ENCODE measurements around the gene RSPH6A.

The RSPH6A gene

DNA sequence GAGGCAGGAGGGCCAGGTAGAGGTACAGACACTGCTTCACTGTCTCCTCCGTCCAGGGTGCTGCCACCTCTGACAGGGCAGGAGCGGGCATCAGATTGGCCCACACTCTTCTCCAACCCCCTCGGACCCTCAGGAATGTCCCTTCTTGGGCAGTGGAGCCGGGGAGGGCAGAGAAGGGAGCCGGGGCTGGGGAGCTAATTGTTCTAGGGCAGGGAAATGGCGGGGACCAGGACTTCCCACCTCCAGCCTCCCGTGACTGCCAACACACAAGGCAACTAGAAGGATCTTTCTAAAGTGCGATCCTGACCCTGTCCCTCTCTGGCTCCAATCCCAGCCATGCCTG lies 10.1 kb upstream of the RSPH6A start:
- no peak for DNase-seq (ENCODE audit: low read depth)

DNA sequence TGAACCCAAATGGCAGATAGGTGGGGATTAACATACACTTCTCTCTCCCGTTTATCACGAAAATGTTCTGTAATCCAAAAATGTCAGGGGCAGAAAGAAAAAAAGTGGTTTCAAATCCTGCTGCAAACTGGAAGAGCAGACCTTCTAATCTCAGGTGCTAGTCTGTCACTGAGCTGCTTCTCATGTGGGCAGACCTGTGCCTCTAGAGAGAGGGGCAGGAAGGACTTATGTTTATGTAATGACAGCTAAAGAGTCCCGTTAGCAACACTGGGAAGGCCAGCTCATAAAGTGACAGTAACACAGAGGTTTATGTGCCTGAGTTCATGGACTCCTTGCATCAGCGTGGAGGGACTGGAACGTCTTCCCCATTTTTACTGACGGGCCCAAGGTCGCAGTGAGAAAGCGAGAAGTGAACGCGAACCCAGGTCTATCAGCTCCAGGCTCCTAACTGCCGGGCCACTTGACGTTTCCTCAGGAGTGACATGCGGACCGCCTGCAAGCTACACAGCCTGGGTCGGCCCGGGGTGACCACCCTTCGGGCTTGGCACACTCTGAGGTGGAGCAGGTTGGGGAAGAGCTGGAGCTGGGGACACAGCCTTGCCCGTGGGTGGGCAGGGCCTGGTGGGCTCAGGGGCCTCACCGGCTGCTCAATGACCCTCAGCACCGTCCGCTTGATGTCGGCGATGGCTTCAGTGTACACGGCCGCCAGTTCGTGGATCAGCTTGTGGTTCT lies 9.6 kb upstream of the RSPH6A start:
- DNase-seq (ENCODE audit: low read depth): no peak

DNA sequence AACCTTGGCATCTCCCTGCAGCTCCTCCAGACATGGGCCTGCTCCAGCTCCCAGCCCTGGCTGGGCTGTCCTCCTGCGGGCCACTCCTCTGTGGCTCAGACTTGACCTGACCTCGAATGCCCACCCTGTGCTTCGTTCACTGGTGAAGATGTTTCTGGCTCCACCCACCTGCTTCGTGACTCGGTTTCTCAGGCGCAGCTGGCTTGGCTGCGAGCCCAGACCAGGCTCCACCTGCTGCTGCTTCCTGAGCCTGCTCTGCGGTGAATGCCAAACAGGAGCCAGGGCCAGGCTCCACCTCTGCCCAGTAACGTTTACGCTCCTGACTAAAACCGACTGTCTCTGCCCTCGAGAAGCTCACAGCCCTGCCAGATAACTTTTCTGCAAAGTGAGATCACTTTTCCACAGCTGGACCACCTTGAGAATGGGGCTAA lies 8.9 kb upstream of the RSPH6A start:
- no peak for DNase-seq (ENCODE audit: low read depth)

DNA sequence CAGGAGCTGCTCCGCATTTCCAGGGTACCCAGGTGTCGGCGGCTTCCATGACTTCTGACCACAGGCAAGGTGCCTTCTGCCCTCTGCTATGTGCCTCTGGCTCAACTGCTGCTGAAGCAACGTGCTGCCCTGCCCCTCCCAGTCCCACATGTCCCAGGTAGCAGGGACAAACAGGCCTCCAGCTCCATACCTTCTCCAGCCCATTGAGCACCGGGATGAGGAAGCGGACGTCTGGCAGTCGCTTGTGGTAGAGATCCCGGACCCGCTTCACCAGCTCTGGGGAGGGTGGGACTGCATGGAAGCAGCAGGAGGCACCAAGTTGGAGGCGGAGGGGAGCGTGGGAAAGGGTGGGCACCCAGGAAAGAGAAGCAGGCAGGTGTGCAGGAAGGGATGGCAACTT lies 8.1 kb upstream of the RSPH6A start:
- no peak for DNase-seq (ENCODE audit: low read depth)

DNA sequence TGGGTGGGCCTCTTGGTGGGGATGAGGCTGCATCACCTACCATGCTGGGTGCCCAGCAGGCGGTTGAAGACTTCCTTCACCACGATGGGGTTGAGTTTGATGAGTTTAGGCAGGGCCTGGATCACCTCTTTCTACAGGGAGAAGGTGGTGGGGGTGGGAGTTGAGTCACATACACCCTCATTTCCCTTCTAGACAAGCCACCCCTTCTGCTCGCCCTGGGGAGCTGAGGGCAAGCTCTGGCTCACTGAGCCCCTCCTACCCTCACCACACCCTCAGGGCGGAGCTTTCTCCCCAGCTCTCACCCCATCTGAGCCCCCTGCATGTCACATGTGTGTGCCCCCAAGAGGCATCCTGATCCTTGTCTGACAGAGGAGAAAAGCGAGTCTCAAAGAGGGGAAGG lies 7.6 kb upstream of the RSPH6A start:
- no peak for DNase-seq (ENCODE audit: low read depth)

DNA sequence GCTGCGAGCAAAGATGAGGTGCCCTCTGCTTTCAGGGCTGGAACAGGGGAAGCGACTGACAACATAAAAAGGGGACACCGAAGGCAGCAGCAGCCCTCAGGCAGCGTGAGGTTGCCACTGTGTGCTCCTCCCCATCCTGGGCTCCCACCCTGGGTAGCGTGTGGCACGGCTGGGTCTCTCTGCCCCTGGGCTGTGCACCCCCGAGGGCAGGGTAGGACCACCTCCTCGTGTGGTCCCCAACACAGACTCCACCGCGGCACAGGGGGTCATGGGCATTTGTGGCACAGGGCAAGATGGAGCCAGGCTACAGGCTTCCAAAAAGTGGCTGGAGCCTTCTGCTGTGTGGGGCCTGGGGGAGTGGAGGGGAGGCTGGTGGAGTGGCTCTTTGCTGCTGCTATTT lies 6.5 kb upstream of the RSPH6A start:
- DNase-seq (ENCODE audit: low read depth): no peak

DNA sequence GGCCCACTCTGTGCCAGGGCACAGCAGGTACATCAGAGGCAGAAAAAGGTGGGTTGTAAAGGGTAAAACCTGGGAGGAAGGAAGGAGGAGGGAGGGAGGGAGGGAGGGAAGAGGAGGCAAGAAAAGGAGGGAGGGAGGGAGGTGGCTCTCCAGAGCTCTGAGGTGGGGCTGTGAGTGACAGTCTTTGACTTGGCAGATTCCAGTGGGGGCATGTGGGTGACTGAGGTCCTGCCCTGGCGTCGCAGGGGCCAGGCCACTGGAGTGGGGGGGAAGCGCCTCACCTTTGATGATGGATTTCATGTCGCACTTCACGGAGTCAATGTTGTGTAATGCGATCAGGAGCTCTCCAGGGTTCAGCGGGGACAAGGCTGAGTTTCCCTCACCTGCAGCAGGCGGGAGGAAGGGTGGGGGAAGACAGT lies 6.0 kb upstream of the RSPH6A start:
- DNase-seq (ENCODE audit: low read depth): no peak

DNA sequence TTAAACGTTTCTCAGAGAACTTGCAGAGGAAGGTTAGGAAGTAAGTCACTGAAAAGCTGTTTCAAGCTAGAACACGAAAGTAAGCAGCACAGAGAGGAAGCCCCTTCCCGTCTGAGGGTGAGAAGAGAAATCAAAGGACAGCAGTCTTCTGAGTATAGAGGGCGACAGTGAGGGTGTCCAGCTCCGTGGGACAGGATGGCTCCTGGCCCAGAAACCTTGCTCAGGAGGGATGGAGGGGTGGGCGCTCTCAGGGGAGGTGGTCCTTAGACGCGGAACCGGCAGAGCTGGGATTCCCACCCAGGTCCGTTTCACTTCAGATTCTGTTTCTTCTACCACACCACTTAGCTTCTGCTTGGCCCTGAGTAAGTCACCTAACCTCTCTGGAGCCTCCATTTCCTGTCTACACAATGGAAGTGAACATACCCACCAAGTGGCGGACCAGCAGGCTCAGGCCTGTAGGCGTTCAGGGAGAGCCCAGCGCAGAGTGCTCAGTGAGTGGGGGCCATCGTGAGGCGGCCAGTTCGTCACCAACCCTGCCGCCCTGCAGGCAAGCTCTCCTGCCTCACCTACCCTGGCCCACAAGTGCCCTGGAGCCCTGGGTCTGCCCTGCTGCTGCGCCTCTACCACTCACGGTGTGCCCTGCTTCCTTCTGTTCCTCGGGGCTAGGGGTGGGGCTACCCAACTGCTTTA lies 5.5 kb upstream of the RSPH6A start:
- no peak for DNase-seq (ENCODE audit: low read depth)

DNA sequence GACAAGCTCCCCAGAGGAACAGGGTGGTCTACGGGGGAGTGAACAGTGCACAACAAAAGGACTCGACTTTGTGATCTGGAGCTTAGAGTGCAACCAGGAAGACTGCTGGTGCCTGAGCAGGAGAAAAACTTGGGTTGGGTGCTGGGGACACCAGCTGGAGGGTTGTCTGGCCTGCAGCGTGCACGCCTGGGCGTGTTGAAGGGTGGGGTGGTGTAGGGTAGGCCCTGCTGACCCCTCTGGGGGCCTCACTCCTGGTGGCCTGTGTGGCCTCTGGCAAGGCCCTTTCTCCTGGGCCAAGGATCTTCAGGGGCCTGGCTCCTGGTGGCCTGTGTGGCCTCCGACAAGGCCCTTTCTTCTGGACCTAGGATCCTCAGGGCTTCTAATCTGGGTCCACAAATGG lies 4.7 kb upstream of the RSPH6A start:
- DNase-seq (ENCODE audit: low read depth): no peak

DNA sequence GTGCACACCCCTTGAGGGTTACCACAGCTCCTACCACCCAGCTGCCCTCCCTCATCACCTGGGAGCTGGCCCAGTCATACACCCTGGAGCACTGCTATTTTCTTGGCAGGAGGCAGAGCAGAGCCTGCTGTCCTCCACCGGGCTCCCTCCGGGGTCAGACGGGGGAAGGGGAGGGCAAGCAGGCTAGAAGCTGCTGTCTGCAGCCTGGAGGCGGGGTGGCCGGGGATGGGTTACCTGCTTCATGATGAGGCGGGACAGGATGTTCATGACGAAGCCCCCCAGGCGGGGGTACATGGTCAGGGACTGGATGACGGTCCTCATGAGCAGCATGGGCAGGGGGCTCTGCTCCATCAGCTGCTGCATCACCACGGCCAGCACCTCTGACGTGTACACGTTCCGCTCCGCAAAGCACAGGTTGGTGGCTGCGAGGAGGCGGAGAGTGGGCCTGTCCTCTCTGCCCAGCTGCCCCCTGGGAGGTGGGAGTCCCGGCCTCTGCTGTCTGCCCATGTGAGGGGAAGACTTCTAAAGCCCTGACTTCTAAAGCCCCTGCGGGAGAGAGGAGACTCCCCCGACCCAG lies 2.7 kb upstream of the RSPH6A start:
- no peak for DNase-seq (ENCODE audit: low read depth)

DNA sequence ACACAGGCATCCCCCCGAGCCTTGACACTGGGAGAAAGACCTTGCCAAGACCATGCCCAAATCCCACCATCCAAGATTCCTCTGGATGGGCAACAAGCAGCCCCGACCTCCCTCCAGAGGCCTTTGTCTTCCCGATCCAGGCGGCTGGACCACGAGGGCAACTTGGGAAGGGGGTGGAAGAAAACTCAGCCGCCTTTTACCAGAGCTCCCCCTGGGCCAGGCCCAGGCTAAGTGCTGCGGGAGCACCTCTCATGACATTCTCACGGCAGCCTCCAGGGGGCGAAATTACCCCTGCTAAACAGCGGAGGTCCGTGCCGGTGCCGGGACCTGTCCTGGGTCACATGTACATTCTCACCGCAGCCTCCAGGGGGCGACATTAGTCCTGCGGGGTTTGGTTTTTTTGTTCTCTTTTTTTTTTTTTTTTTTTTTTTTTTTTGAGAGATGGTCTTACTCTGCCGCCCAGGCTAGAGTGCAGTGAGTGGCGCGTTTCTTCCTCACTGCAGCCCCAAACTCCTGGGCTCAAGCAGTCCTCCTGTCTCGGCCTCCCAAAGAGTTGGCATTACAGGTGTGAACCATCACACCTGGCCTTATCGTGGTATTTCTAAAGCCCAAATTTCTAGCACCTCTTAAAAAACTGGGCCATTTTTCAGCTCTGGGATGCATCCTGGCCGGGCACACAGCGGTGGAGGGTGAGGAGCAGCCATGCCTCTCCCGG lies 2.1 kb upstream of the RSPH6A start:
- DNase-seq (ENCODE audit: low read depth): peak; percentile 93

DNA sequence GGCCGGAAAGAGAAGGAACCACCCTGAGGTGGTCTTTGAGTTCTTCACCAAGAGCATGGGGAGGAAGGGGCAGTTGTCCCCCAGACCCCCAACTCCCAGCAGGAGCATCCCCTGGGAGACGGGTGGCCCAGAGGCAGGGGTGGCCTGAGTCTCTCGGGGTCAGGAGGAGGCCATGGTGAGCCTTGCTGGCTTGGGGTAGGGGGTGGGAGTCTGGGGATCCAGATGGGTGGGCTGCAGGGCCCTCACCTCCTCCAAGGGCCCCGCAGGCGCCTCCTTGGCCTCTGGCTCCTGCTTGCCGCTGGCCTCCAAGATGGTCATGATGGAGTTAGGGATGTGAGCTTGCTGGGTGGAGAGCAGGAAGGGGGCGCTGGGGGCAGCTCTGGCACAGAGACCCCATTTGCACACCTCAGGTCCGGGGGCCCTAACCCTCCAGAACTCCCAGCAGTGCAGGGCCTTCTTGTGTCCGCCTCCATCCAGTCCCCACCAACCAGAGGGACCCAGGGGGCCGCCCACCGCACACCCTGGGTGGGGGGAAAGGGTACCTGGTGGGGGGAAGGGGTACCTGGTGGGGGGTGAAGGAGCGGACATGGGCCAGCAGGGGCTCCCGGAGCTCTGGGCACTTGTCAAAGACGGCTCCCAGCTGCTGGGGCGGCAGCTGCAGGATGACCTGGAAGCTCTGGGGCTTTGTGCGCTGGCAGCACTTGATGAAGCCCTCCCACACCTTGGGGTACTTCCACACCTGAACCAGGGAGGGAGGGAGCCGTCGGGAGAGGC lies 1.3 kb upstream of the RSPH6A start:
- DNase-seq (ENCODE audit: low read depth): no peak

DNA sequence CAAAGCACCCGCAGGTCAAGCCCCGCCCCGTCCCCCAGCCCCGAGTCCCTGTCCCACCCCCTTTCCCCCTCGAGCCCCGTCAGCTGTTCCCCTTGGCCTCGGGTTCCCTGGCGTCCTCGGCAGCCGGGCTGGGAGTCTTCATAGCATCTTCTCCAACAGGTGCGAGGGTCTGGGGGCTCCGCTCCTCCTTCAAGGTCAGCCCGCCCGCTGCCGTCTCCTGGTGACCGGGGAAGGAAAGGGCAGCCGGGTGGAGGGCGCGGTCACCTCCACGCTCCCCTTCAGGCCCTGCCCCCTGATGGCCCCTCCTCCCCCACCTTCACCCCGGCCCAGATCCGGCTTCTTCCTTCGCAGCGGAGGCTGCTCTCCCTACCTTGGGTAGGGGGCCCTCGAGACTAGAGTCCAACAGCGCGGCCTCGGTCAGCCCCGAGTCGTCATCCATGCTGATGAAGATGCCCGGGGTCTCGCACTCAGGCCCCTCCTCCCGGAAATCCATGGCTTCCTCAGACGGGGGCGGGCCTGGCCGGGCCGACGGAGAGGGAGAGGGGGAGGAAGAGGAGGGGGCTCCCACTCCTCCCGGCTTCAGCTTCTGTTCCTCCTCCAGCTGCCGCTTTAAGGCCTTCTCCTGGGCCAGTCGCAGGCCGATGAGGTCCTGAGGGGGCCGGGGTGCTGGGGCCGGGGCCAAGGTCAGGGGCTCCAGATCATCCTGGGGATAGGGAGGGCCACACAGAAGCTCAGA lies 541 bp upstream of the RSPH6A start:
- DNase-seq (ENCODE audit: low read depth): no peak

DNA sequence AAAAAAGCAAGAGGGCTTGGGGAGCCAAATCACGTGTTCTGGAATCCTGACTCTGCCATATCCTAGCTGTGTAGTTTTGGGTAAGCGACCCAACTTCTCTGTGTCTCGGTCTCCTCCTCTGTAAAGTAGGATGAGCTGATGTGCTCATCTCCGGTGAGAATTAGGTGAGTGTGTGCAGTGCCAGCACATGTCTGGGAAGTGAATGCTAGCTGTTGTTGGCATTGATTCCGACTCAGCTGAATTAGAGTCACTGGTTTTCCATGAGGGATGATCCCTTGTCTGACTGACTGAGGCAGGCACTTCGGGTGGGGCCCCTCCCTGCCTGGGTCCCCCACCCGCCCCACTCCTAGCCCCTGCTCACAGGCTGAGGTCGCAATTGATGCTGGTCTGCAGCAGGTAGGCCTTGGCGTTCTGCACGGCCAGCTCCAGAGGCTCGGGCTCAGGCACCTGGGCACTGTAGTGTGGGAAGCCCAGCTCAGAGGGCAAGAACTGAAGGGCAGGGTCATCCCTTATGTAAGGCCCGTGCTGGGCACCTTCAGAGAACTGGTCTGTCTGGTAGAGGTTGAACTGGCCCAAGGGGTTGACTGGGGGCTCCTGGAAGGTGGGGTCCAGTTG lies 835 bp downstream of the RSPH6A start:
- no peak for DNase-seq (ENCODE audit: low read depth)

DNA sequence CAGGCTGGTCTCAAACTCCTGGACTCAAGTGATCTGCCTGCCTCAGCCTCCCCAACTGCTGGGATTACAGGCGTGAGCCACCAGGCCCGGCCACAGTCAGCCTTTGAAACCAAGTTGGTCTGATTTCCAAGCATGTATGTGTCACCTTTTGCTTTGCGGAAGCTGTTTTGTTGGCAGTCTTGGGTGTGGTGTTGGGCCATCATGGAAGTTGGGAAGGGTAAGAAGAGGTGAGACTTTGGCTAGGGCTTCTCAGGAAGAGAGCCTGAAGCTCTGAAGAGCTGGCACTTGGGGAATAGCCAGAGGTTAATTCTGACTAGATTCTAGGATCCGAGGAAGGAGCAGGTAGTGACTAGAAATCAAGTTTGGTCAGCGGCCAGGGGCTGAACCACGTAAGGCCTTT lies 2.8 kb downstream of the RSPH6A start:
- no peak for DNase-seq (ENCODE audit: low read depth)

DNA sequence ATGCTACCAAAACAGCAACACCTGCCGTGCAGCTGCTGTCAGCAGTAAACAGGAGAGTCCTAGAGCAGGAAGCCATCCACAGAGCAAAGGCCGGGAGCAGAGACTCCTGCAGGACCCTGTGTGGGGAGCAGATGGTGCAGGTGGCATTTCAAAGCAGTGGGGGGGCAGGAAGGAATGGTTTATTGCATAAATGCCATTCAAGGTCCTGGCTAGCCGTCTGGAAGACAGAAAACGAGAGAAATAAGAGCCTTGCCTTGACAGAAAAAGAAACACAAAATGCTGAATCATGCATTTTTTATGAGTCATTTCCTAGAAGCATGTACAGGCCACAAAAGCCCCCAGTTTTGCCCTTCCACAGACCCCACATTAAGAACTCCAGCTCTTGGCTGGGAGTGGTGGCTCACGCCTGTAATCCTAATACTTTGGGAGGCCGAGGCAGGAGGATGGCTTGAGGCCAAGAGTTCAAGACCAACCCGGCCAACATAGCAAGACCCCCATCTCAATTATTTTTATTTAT lies 5.4 kb downstream of the RSPH6A start:
- no peak for DNase-seq (ENCODE audit: low read depth)

DNA sequence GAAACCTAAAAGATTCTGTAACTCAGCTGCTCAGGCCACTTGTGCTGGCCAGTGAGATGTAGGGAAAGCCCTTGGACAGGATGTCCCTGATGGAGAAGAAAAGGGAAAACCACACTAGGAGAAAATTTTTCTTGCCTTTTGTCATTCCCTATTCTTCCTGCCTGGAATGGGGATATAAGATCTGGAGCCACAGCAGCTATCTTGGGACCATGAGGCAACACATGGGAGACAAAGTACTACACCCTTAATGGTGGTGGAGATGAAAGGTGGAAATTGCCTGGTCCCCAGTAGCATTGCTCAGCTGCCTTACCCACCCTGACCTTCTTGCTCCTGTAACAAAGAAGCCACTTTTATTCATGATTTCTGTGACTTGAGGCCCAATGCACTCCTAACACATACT lies 9.4 kb downstream of the RSPH6A start:
- DNase-seq (ENCODE audit: low read depth): no peak

DNA sequence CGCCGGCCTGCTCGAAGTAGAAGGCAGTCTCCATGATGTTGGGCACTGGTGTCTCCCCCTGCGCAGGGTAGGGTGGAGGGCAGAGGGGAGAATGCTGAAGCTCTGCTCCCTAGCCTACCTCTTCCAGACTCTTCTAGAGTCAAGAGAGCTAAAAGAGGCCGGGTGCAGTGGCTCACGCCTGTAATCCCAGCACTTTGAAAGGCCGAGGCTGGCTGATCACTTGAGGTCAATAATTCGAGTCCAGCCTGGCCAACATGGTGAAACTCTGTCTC lies 10.2 kb downstream of the RSPH6A start:
- DNase-seq (ENCODE audit: low read depth): no peak

DNA sequence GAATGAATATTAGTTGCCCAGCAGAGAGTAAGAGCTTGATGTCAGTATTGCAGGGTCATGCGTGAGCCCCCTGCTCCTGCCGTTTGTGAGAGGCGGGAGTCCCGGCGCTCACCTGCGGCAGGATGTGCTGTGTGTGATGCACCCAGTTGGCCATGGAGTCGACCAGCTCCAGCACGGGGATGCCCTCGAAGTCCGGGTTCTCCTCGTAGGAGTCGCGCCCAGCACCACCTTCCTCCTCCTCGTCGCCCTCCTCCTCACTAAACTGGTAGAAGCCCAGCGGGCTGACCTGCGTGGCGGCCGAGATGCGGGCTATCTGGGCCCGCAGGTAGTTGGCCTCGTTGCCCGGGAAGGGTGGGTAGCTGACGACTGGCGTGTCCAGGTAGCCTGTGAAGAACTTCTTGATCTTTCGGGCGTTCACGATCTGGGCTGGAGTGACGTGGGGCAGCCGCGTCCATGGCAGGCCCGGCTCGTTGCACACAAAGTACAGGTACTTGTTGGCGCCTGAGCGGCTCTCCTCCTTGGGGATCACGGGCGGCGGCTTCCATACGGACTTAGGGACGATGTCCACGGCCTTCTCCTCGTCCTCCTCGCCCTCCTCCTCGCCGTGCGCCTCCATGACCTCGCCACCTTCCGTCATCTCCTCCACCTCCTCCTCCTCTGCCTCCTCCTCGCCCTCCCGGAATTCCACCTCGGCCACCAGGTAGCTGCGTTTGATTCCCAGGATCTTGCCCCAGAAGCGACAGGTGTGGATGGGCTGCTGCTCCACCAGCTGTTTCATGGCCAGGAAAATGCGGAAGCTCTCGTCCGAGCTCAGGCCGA lies 10.8 kb downstream of the RSPH6A start:
- DNase-seq (ENCODE audit: low read depth): no peak

DNA sequence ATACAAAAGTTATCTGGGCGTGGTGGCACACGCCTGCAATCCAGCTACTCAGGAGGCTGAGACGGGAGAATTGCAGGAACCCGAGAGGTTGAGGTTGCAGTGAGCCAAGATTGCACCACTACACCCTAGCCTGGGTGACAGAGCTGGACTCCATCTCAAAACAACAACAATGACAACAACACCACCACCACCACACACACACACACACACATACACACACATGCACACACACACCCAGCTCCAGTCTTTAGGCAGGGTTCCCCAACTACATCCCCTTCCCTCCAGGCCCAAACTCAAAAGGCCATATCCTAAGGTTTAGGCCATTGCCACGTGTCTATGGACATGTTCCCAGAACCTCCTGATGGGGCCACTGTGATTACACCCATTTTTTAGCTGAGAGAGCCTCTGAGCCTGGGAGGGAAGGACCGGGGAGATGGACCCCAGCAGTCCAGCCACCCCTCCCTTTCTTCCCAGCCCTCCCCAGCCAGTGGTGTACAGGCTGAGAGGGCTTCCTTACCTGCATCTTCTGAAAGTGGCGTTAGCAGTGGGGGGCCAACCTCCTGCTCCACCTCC lies 13.4 kb downstream of the RSPH6A start:
- DNase-seq (ENCODE audit: low read depth): no peak
